Subcutaneous adipose tissue (tissue), 4 donors: ENCODE data around the gene CDK5RAP3. TPM values are rescaled to one million over a fixed set of nuclear protein-coding genes. Genes with fewer than 3 reads are reported as not detected.

Experiments used
- CTCF ChIP-seq: fragments of 450-650 bp; IDR thresholded peaks from one replicate; pipeline ENCODE4 v1.5.1; 2016; ENCODE audit warnings: low read depth, mild to moderate bottlenecking, control low read depth, antibody characterized with exemption, moderate library complexity
- total RNA-seq, 4 donors: library from RNA; depleted of rRNA; stranded (reverse); fragments of >200 nt; gene quantifications; one replicate each; pipeline ENCODE4 v1.1.0, GENCODE V29; 2016

CDK5RAP3 gene
- total RNA-seq, 4 donors from 2014 or later = 77.8 to 148 (median 136) TPM

- TF ChIP-seq CTCF = no peak
Measured at GRCh38 chr17:48004983-48005382, 34.1 kb downstream of the CDK5RAP3 start.

DNA sequence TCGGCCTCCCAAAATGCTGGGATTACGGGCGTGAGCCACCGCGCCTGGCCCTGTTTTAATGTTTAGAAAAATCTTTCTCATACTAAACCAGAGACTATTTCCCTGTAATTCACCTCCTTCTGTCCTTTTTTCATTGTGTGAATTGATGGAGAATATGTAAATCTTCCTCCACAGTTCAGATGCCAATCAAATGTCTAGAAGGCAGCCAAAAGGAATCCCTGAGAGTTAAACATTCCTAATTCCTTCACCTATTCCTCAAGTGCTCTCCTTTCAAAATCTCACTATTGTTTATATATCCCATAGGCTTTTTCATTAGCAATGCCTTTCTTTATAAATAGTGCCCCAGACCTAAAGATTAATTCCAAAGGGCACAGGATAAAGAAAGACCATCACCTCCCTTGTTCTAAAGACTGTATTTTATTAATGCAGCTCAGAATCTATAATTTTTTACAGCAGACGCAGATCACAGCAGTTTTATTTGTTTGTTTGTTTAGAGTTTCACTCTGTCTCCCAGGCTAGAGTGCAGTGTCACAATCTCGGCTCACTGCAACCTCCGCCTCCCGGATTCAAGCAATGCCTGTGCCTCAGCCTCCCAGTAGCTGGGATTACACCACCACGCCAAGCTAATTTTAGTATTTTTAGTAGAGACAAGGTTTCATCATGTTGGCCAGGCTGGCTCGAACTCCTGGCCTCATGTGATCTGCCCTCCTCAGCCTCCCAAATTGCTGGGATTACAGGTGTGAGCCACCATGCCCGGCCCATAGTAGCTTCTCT is 36.2 kb downstream of the CDK5RAP3 start:
- no peak for TF ChIP-seq CTCF

DNA sequence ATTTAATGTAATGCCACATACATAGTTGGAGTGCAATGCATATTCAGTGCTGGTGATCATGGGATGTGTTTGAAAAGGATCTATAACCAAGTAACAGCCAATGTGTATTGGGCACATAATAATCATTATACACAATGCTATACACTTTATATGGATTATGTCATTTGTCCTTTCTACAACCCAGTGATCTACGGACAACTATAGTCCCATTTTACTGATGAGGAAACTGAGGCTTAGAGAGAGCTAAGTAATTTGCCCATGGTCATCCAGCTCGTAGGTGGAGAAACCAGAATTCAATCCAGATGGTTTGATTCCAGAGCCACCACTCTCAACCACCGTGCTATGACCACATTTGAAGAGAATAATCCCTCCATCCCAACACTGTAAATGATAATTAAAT is 39.3 kb downstream of the CDK5RAP3 start:
- no peak for TF ChIP-seq CTCF

DNA sequence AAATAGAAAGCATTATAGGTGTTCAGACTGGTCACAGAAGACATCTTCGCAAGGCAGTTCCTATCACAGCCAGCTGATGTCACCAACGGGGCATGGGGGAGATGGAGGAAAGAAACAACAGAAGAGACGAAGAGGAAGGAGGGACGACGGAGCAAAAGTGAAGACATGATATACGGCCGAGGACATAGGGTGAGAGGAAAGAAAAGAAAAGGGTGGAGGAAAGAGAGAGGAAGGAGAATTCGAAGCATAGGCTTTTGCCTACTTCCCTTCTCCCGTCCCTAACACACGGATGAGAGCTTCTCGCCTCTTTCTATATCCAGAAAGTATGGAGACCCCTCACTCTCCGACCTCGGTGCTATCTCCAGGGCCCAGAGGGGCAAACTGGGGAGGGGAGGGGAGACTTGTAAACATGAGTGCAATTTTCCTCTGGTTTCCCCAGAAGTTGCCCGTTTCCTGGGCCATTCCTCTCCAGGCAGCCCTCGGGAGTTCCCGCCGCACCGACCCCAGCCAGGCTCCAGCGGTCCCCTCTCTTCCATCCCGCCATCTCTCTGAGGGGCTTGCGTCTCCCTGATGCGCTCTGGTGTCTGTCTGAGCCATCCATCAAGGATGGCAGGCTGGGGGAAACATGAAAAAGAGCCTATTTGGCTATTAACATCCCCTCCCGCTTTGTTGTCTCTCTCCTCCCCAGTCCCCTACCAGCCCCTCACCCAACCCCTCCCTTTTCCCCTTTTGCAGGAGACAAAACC is 40.7 kb downstream of the CDK5RAP3 start:
- TF ChIP-seq CTCF = no peak

- no peak for TF ChIP-seq CTCF
Measured at GRCh38 chr17:48012151-48012520, 41.2 kb downstream of the CDK5RAP3 start.

DNA sequence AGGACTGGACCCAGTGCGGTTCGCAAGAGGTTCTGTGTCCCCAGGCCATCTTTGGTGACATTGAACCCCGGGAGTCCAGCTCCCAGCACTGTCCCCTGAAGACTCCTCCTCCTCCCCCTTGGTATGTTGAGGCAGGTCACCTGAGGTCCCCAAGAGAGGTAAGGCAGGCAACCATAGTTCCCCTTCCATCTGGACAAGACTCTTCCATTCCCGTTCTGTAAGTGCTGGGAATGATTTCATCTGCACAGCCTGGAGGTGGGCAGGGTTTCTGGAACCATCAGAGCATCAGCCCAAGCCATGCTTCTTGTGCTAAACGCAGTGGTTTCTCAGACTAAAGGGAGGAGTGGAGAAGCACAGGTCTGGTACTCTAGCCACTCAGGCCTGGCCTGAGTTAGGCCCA is 41.7 kb downstream of the CDK5RAP3 start:
- no peak for TF ChIP-seq CTCF

DNA sequence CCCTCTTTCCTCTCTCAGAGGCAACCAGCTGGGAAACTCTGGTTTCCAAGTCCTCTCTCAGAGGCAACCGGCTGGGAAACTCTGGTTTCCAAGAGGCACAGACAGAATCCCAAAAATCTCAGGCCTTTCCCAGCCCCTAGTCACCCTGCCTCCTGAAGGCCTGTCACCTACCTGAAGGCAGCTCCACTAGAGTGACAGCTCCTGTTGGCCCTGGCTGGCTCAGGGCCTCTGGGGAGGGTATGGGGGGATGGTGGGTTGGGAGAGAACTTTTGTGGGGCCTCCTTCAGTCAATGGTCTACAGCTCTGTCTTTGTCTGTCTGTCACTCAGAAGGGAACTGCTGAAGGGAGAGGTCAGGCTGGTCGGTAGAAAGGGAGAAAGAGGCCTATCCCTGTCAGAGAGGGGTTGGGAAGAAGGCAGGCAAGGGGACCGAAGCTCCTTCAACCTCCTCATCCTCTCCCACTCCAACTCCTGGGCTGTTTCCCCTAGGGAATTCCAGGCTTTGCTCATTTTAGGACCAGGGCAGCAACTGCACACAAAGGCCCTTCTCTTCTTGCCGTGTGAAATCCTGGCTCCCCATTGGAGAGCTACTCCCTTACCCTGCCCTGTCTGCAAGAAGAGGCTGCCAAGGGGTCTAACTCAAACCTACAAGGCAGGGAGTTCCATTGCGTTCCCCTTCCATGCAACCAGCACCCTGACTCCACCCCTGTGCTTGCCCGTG is 43.1 kb downstream of the CDK5RAP3 start:
- no peak for TF ChIP-seq CTCF
